B cell (primary cell): Measurements from ENCODE around the gene EDDM13.

Experiments used
- EZH2 ChIP-seq: IDR thresholded peaks from 2 replicates; pipeline ENCODE4 v1.6.1; 2012; ENCODE audit warnings: borderline replicate concordance, low read depth, mild to moderate bottlenecking, moderate library complexity, low read length; ENCODE audit not compliant: insufficient read depth, poor library complexity, severe bottlenecking
- TF ChIP-seq, protein P1 (sequence below): fragments of 200-600 bp; IDR thresholded peaks from one replicate; pipeline ENCODE4 v1.8.0; 2022; ENCODE audit warnings: antibody characterized with exemption, mild to moderate bottlenecking

DNA sequence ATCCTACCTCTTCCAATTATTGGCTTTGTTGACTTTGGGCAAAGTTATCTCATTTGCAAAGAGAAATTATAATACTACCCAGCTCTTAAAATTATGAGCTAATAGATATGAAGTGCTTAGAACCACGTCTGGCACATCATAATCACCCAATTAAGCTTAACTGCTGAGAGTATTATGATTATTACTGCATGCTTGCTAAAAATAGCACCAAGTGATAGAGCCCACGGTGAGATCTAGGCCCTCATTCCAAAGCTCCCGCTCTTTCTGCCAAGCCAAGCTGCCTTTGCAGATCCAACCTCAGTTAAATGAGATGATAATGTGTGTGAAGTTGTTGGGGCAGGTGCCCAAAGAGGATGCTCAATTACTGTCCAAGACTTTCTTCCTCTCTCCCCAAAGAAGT, 6.5 kb upstream of the EDDM13 start:
- TF ChIP-seq, protein P1, sequence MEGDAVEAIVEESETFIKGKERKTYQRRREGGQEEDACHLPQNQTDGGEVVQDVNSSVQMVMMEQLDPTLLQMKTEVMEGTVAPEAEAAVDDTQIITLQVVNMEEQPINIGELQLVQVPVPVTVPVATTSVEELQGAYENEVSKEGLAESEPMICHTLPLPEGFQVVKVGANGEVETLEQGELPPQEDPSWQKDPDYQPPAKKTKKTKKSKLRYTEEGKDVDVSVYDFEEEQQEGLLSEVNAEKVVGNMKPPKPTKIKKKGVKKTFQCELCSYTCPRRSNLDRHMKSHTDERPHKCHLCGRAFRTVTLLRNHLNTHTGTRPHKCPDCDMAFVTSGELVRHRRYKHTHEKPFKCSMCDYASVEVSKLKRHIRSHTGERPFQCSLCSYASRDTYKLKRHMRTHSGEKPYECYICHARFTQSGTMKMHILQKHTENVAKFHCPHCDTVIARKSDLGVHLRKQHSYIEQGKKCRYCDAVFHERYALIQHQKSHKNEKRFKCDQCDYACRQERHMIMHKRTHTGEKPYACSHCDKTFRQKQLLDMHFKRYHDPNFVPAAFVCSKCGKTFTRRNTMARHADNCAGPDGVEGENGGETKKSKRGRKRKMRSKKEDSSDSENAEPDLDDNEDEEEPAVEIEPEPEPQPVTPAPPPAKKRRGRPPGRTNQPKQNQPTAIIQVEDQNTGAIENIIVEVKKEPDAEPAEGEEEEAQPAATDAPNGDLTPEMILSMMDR, result no peak
- TF ChIP-seq EZH2, result no peak
